HL-60 (cell line): ENCODE data around the gene CNTNAP5.

Source experiments
- DNase-seq, 2 experiments: peaks; one replicate each; pipeline ENCODE4 v3.0.0-alpha.2; 2010 to 2020; ENCODE audit warnings: low read depth in 1 of 2, low spot score in 1 of 2
- H3K27ac ChIP-seq: fragments of 250-450 bp; sonication (Bioruptor Pico); replicated peaks from 2 replicates; pipeline ENCODE4 v1.5.1; 2020; ENCODE audit warnings: mild to moderate bottlenecking, moderate library complexity
- H3K27me3 ChIP-seq: fragments of 250-450 bp; sonication (Bioruptor Pico); 2 replicates; pipeline ENCODE4 v1.5.1; 2021; ENCODE audit warnings: mild to moderate bottlenecking, moderate library complexity; ENCODE audit not compliant: insufficient read depth, poor library complexity, severe bottlenecking
- H3K4me3 ChIP-seq: replicated peaks from 2 replicates; pipeline ENCODE4 v1.5.1; 2011; ENCODE audit warnings: mild to moderate bottlenecking, control low read depth, low read length; ENCODE audit not compliant: insufficient read depth
- CTCF ChIP-seq: IDR thresholded peaks from one replicate; pipeline ENCODE4 v1.5.1; 2011; ENCODE audit warnings: low read length, control low read depth, inconsistent platforms; ENCODE audit not compliant: insufficient read depth
- GABPA ChIP-seq: IDR thresholded peaks from 2 replicates; pipeline ENCODE4 v1.6.1; 2012; ENCODE audit warnings: low read depth
- POLR2AphosphoS5 ChIP-seq: IDR thresholded peaks from 2 replicates; pipeline ENCODE4 v1.6.1; 2012; ENCODE audit warnings: low read depth
- SPI1 ChIP-seq: IDR thresholded peaks from 2 replicates; pipeline ENCODE4 v1.6.1; 2012; ENCODE audit warnings: low read depth, mild to moderate bottlenecking, borderline replicate concordance
- TF ChIP-seq, protein P1 (sequence below): IDR thresholded peaks from 2 replicates; pipeline ENCODE4 v1.6.1; 2012; ENCODE audit warnings: low read depth; ENCODE audit not compliant: insufficient replicate concordance

Gene CNTNAP5

GRCh38 chr2:124283096-124283495, 258.0 kb downstream of the CNTNAP5 start:
- Histone ChIP-seq H3K27me3 (no peaks in the 10 kb centered on the region), H3K27ac (no peak overlapping the region), H3K4me3 (no peak overlapping the region)
- TF ChIP-seq GABPA (no peak), CTCF (no peak), SPI1 (no peak)
- no peak for DNase-seq

DNA sequence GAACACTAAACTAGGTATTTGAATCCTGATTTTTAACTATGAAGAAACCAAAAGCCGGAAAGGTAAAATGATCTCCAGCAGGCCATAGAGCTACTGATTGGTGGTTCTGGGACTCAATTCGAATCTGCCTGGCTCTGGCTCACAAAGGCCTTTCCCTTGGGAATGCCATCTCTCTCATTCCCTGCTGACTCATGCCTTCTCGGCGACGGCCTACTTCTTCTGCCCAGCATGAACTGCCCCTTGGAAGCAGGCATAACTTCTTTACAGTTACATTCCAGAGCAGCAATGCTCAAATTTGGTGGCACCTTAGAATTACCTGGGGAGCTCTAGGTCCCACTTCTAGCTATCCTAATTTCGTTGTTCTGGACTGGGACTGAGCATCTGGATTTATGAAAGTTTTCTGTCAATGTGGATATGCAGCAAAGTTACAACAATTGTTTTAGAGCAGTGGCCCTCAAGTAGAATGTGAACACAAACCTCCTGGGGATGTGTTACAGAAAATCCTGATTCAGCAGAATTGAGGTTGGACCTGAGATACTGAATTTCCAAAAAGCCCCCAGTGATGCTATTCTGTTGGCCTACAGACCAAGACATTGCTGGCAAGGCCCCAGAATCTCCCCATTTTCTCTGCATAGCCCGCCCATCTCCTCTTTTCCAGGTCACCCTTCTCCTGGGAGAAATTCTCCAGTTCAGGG, 261.1 kb downstream of the CNTNAP5 start:
- H3K4me3 ChIP-seq: no peak overlapping the region
- DNase-seq: no peak
- no peak overlapping the region for H3K27ac ChIP-seq
- TF ChIP-seq GABPA (no peak), SPI1 (no peak), POLR2AphosphoS5 (no peak), CTCF (no peak)
- TF ChIP-seq, protein P1, sequence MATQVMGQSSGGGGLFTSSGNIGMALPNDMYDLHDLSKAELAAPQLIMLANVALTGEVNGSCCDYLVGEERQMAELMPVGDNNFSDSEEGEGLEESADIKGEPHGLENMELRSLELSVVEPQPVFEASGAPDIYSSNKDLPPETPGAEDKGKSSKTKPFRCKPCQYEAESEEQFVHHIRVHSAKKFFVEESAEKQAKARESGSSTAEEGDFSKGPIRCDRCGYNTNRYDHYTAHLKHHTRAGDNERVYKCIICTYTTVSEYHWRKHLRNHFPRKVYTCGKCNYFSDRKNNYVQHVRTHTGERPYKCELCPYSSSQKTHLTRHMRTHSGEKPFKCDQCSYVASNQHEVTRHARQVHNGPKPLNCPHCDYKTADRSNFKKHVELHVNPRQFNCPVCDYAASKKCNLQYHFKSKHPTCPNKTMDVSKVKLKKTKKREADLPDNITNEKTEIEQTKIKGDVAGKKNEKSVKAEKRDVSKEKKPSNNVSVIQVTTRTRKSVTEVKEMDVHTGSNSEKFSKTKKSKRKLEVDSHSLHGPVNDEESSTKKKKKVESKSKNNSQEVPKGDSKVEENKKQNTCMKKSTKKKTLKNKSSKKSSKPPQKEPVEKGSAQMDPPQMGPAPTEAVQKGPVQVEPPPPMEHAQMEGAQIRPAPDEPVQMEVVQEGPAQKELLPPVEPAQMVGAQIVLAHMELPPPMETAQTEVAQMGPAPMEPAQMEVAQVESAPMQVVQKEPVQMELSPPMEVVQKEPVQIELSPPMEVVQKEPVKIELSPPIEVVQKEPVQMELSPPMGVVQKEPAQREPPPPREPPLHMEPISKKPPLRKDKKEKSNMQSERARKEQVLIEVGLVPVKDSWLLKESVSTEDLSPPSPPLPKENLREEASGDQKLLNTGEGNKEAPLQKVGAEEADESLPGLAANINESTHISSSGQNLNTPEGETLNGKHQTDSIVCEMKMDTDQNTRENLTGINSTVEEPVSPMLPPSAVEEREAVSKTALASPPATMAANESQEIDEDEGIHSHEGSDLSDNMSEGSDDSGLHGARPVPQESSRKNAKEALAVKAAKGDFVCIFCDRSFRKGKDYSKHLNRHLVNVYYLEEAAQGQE: no peak
- H3K27me3 ChIP-seq: no peaks in the 10 kb centered on the region

DNA sequence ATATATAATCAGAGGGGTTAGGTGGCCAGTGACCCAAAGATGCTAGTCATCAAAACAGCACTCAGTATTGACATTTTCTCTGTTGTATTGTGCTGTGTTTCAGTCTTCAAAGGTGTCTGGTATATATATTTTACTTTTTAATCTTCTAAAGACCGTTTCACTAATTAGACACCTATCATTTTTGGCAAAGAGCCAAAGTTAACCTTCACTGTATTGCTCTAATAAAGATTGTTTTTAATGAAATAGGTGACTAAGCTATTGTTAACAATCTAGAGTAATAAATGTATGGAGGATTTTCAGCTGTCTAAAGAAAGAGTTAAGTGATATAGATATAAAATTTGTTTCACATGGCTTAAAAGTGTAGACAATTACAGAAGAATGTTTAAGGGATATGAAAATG, 264.0 kb downstream of the CNTNAP5 start:
- no peak for TF ChIP-seq CTCF
- TF ChIP-seq POLR2AphosphoS5: no peak
- no peak for TF ChIP-seq SPI1
- no peak for TF ChIP-seq GABPA
- TF ChIP-seq, protein P1: no peak
- Histone ChIP-seq H3K27me3 (no peaks in the 10 kb centered on the region), H3K27ac (no peak overlapping the region), H3K4me3 (no peak overlapping the region)
- DNase-seq: no peak

GRCh38 chr2:124289615-124290014, 264.5 kb downstream of the CNTNAP5 start:
- no peak overlapping the region for H3K27ac ChIP-seq
- no peaks in the 10 kb centered on the region for H3K27me3 ChIP-seq
- DNase-seq: no peak
- TF ChIP-seq SPI1: no peak
- no peak for TF ChIP-seq CTCF
- TF ChIP-seq, protein P1: no peak
- TF ChIP-seq POLR2AphosphoS5: no peak
- no peak for TF ChIP-seq GABPA
- no peak overlapping the region for H3K4me3 ChIP-seq
